ENCODE data around the gene CALHM4. TPM values are rescaled to one million over a fixed set of nuclear protein-coding genes. Genes with fewer than 3 reads are reported as not detected.

Gene CALHM4
- total RNA-seq, 4 donors from 2014 or later, result not detected

DNA sequence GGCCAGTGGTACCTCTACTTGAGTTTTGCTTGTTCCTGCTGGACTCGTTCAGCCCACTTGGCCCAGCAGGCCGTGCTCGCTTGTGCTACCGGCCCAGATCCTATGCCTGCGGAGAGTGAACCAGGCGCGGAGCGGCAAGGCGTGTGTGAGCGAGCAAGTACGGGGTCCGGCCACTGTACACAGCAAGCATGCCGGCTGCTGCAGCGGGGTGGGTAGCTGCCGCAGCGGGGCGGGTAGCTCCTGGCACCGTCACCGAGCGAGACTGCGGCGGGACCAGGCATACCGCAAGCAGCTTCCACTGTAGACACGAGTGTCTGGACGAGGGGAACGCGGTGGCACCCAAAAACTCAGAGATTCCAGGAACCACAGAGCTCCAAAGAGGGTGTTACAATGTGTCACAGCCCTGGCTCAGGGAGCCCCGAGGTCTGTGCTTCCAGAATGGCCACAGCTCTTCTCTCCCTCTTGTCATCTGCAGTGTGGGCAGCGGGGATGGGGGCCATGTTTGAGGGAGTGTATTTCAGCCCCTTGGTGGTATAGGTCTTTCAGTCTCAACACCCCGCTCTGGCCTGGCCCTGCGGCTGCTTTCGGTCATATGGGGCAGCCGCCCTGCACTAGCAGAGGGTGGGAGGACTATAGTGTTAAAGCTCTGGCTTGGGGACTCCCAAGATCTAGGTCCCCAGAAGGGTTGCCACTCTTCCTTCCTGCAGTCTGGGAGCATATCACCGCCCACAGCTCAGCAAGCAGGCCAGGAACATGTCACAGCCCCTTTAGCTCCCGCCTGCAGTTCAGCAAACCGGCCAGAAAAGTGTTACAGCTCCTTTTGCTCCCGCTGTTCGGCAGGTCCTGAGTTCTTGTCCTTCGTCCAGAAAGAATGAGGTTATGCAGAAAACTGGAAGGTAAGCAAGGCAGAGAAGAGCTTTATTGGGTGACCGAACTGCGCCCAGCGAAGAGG is 11.6 kb downstream of the CALHM4 start:
- TF ChIP-seq, protein P1, sequence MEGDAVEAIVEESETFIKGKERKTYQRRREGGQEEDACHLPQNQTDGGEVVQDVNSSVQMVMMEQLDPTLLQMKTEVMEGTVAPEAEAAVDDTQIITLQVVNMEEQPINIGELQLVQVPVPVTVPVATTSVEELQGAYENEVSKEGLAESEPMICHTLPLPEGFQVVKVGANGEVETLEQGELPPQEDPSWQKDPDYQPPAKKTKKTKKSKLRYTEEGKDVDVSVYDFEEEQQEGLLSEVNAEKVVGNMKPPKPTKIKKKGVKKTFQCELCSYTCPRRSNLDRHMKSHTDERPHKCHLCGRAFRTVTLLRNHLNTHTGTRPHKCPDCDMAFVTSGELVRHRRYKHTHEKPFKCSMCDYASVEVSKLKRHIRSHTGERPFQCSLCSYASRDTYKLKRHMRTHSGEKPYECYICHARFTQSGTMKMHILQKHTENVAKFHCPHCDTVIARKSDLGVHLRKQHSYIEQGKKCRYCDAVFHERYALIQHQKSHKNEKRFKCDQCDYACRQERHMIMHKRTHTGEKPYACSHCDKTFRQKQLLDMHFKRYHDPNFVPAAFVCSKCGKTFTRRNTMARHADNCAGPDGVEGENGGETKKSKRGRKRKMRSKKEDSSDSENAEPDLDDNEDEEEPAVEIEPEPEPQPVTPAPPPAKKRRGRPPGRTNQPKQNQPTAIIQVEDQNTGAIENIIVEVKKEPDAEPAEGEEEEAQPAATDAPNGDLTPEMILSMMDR (IDR thresholded peaks at IDR 0.05; ENCODE audit: low read depth), result no peak

DNA sequence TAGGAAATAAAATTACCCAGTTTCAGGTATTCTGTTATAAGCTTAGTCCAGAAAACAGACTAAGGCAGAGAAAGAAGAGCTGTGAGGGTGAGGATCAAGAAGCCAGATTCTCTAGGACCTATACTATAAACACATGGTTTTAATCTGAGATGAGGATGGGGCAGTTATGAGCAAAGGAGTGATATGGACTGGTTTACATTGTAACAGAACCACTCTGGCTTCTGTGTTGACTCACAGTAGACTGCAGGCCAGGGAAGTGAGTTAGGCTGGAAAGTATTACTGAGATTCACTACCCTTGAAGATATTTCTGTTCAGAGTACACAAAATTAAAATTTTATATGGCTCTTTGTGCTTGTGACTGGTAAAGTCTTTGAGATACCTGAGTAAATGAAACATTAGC is 14.6 kb downstream of the CALHM4 start:
- TF ChIP-seq, protein P1 (IDR thresholded peaks at IDR 0.05; ENCODE audit: low read depth), result no peak

- TF ChIP-seq, protein P1 (IDR thresholded peaks at IDR 0.05; ENCODE audit: low read depth), result no peak
Measured at GRCh38 chr6:116568821-116569755, 15.5 kb downstream of the CALHM4 start.

DNA sequence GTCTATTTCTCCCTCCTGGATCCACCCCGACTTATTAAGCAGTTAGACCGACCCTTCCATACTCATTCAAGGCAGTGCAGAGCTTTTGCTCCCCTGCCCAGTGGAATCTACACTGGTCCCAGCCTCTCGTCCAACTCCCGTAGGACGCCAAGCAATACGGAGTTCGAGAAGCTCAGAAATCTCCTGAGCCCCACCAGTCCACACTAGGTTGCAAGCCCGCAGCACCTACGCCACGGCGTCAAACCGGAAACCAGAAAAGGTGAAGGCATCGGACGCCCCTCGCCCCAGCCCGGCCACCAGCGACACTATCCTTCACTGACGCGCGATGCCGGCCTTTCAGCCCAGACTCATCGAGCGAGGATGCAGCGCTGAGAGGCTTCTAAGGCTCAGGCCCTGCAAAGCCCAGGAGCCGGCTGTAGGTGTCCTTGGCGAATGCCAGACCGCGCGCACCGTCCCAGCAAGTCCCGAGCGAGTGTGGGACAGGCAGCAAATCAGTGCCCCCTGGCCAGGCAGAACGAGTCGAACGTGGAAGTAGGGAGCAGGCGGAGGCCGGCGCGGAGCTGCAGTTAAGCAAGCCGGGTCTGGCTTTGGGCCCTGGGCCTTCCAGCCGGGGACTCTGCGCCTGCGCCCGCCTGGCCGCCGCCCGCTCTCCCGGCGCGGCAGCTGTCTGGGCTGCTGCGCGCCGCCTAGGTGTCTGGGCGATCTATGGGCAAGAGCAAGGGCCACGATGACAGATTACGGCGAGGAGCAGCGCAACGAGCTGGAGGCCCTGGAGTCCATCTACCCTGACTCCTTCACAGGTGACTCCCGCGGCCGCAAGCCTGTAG is 17.5 kb downstream of the CALHM4 start, which contains the start of gene RWDD1:
TSS of gene RWDD1 (plus strand) at position 649 of the 827 bp plus-strand sequence. CDS start at position 728, 79 bp downstream.
- TF ChIP-seq, protein P1 (IDR thresholded peaks at IDR 0.05; ENCODE audit: low read depth), result no peak

DNA sequence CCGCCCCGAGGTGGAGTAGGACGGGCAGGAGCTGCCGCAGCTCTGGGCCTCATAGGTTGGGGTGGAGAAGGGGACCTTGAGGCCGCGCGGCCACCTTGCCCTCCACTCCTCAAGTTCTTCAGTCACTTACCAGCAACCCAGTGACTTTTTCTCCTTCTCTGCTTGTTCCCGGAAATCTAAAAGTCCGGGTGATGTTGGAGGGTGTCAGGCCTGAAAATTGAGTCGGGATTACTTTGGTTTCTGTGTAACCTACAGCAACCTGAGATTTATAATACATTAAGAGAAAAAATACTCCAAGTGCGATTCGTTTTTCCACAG is 18.1 kb downstream of the CALHM4 start:
- TF ChIP-seq, protein P1 (IDR thresholded peaks at IDR 0.05; ENCODE audit: low read depth), result no peak

DNA sequence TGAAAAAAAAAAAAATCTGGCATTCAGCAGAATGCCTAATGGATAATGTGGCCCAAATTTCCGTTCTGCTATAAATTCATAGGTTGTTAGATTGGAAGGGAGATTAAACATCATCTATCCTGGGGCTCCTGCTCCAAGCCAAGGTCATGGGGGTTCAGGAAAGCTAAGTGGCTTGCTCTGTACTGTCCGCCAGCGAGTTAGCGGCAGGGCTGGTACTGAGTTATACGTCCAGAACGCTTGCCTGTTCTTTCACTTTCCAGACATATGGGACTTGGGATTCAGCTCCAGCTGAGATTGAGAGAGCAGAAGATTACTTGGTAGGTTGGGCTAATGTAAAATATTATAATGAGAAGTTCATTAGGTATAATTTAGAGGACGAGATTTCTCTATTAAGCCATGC is 18.6 kb downstream of the CALHM4 start:
- TF ChIP-seq, protein P1 (IDR thresholded peaks at IDR 0.05; ENCODE audit: low read depth), result no peak

Measured in subcutaneous adipose tissue (tissue), 4 donors.